RWPE2 (cell line): ENCODE measurements around the gene NEXMIF.
A peak's percentile ranks its signal among the peaks of the same experiment; 100 is the strongest.

ENCODE experiments used
- ATAC-seq: fragments of 200-7000 bp; cut with Tn5 transposase; 3 replicates; pipeline ENCODE4 v1.9.1; 2021; ENCODE audit warnings: low read depth
- DNase-seq: peaks from one replicate; pipeline ENCODE4 v3.0.0-alpha.2; 2020; ENCODE audit warnings: low spot score
- H3K27ac ChIP-seq: fragments of 450-650 bp; 2 replicates; pipeline ENCODE4 v1.5.1; 2017; ENCODE audit warnings: mild to moderate bottlenecking; ENCODE audit not compliant: poor library complexity, severe bottlenecking
- H3K27me3 ChIP-seq: fragments of 250-450 bp; sonication (Bioruptor Pico); 2 replicates; pipeline ENCODE4 v1.5.1; 2021; ENCODE audit warnings: mild to moderate bottlenecking, moderate library complexity; ENCODE audit not compliant: insufficient read depth, poor library complexity, severe bottlenecking
- H3K36me3 ChIP-seq: fragments of 250-450 bp; sonication (Bioruptor Pico); 2 replicates; pipeline ENCODE4 v1.5.1; 2020; ENCODE audit warnings: low read depth, mild to moderate bottlenecking, moderate library complexity
- H3K4me1 ChIP-seq: fragments of 250-450 bp; sonication (Bioruptor Pico); 2 replicates; pipeline ENCODE4 v1.5.1; 2021; ENCODE audit warnings: mild to moderate bottlenecking, moderate library complexity; ENCODE audit not compliant: insufficient read depth, poor library complexity, severe bottlenecking
- H3K4me3 ChIP-seq: fragments of 250-450 bp; sonication (Bioruptor Pico); 2 replicates; pipeline ENCODE4 v1.5.1; 2021; ENCODE audit warnings: mild to moderate bottlenecking, moderate library complexity; ENCODE audit not compliant: severe bottlenecking
- H3K9me3 ChIP-seq: fragments of 250-450 bp; sonication (Bioruptor Pico); 2 replicates; pipeline ENCODE4 v1.5.1; 2021; ENCODE audit warnings: mild to moderate bottlenecking, moderate library complexity; ENCODE audit not compliant: severe bottlenecking
- CTCF ChIP-seq: fragments of 450-650 bp; IDR thresholded peaks from one replicate; pipeline ENCODE4 v1.5.1; 2017; ENCODE audit warnings: mild to moderate bottlenecking, moderate library complexity; ENCODE audit not compliant: poor library complexity, severe bottlenecking

NEXMIF gene

DNA sequence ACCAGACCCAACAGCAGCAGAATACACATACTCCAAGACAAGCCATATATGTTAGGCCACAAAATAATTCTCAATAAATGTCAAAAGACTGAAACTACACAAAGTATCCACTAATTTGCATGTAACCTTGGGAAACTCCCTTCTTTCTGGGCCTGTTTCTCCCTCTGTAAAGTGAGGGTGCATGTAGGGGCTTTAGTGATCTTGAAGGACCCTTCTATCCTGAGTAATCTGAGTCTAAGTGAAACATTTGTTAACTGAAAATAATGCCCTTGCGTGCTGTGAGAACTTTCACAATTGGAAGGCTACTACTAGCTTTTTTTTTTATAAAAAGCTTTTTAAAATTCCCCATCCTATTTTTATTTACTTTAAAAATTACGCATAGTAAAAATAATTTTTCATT lies 125.2 kb downstream of the NEXMIF start:
- no peak for DNase-seq
- no peak for TF ChIP-seq CTCF
- no peaks in the 10 kb centered on the region for H3K9me3 ChIP-seq
- no peak for ATAC-seq
- no peak overlapping the region for H3K27ac ChIP-seq
- no peaks in the 10 kb centered on the region for H3K27me3 ChIP-seq
- H3K36me3 ChIP-seq, result no peaks in the 10 kb centered on the region
- H3K4me3 ChIP-seq, result no peak overlapping the region
- H3K4me1 ChIP-seq, result no peaks in the 10 kb centered on the region

DNA sequence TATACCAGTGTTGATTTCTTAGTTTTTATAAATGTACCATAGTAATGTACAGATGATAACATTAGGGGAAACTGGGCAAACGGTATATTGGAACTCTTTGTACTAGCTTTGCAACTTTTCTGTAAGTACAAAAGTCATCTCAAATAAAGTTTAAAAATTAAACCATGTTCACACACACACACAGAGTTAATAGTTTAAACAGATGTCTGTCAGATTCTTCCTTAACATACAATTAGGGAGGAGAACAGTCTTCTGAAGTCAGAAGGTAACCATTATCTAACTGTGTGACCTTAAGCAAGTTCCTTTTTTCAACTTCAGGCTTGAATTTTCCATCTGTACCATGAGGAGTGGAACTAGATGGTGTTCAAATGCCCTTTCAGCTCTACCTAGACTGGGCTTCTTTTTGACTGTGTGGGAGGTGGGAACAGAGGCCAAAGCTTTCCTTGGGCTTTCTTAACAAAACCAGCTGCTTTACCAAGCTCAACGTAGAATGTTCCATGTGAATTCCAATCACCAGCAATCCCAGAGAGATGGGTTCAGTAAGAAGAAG lies 127.8 kb downstream of the NEXMIF start:
- Histone ChIP-seq H3K9me3 (no peaks in the 10 kb centered on the region), H3K27ac (no peak overlapping the region), H3K4me1 (no peaks in the 10 kb centered on the region), H3K36me3 (no peaks in the 10 kb centered on the region), H3K4me3 (no peak overlapping the region), H3K27me3 (no peaks in the 10 kb centered on the region)
- no peak for DNase-seq
- no peak for ATAC-seq
- TF ChIP-seq CTCF, result no peak

DNA sequence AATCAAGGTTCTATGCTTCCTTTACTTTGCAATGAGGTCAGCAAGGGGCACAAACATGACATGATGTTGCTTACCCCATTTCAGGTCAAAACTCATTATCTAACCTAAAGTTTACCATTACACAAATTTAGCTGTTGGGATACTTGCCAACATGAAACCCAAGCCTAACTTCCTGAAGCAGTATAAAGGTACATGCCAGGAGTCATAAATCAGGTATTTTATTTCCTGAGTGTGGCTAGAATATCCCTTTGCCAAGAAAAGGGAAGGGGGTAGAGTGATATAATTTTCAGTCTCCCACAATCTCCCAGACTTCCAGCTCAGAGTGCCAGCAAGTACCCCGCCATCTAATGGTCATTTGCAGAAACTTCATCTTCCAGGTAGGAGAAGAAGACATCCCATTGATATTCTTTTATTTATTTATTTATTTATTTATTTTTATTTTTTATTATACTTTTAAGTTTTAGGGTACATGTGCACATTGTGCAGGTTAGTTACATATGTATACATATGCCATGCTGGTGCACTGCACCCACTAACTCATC lies 136.6 kb downstream of the NEXMIF start:
- Histone ChIP-seq H3K27me3 (no peaks in the 10 kb centered on the region), H3K4me1 (no peaks in the 10 kb centered on the region), H3K9me3 (no peaks in the 10 kb centered on the region), H3K4me3 (no peak overlapping the region), H3K27ac (no peak overlapping the region), H3K36me3 (no peaks in the 10 kb centered on the region)
- ATAC-seq (no peak), DNase-seq (no peak)
- TF ChIP-seq CTCF, result peak; percentile 11

- no peak for TF ChIP-seq CTCF
- no peak for DNase-seq
- no peaks in the 10 kb centered on the region for H3K9me3 ChIP-seq
- H3K27me3 ChIP-seq, result no peaks in the 10 kb centered on the region
- no peak overlapping the region for H3K4me3 ChIP-seq
- H3K36me3 ChIP-seq, result no peaks in the 10 kb centered on the region
- H3K4me1 ChIP-seq, result no peaks in the 10 kb centered on the region
- no peak overlapping the region for H3K27ac ChIP-seq
- no peak for ATAC-seq
These were observed 140.6 kb downstream of the NEXMIF start for GRCh38 chrX:74784629-74785028.

GRCh38 chrX:74781507-74782034 lies 143.7 kb downstream of the NEXMIF start:
- Histone ChIP-seq H3K36me3 (no peaks in the 10 kb centered on the region), H3K4me3 (no peak overlapping the region), H3K9me3 (no peaks in the 10 kb centered on the region), H3K4me1 (no peaks in the 10 kb centered on the region), H3K27ac (no peak overlapping the region), H3K27me3 (no peaks in the 10 kb centered on the region)
- no peak for DNase-seq
- no peak for TF ChIP-seq CTCF
- no peak for ATAC-seq
